HuH-7.5 (cell line): Measurements from ENCODE around the gene SALL1.

Experiments used
- DNase-seq: peaks from one replicate; pipeline ENCODE4 v3.0.0; 2011; ENCODE audit warnings: low spot score

The SALL1 gene

GRCh38 chr16:51156807-51157200 is 5.7 kb upstream of the SALL1 start:
- DNase-seq: no peak

- no peak for DNase-seq
Measured at GRCh38 chr16:51155820-51156806, 5.0 kb upstream of the SALL1 start.

GRCh38 chr16:51155199-51155607 is 4.1 kb upstream of the SALL1 start:
- DNase-seq: no peak

GRCh38 chr16:51154271-51155171 is 3.5 kb upstream of the SALL1 start:
- no peak for DNase-seq

- no peak for DNase-seq
Measured at GRCh38 chr16:51153577-51154031, 2.5 kb upstream of the SALL1 start.

GRCh38 chr16:51152691-51153576 is 1.9 kb upstream of the SALL1 start:
- DNase-seq: no peak

GRCh38 chr16:51151961-51152663 is 1.0 kb upstream of the SALL1 start:
- peak; percentile 88 for DNase-seq

- DNase-seq: peak; percentile 70
Measured at GRCh38 chr16:51151435-51151960, 428 bp upstream of the SALL1 start.

- no peak for DNase-seq
Measured at GRCh38 chr16:51150165-51150887, 744 bp downstream of the SALL1 start.

- DNase-seq: no peak
Measured at GRCh38 chr16:51149721-51150164, 1.3 kb downstream of the SALL1 start.

GRCh38 chr16:51149251-51149661 is 1.8 kb downstream of the SALL1 start:
- DNase-seq: no peak

GRCh38 chr16:51148678-51149228 is 2.3 kb downstream of the SALL1 start:
- no peak for DNase-seq

GRCh38 chr16:51147776-51148677 is 3.0 kb downstream of the SALL1 start:
- DNase-seq: no peak

- no peak for DNase-seq
Measured at GRCh38 chr16:51146256-51146924, 4.7 kb downstream of the SALL1 start.

GRCh38 chr16:51144203-51144602 is 6.9 kb downstream of the SALL1 start:
- no peak for DNase-seq

GRCh38 chr16:51143196-51143977 is 7.7 kb downstream of the SALL1 start:
- DNase-seq: no peak

- no peak for DNase-seq
Measured at GRCh38 chr16:51141541-51141940, 9.5 kb downstream of the SALL1 start.
